Esophagus muscularis mucosa (tissue), 4 donors: ENCODE results near the gene CEP135. TPM values are rescaled to one million over a fixed set of nuclear protein-coding genes. Genes with fewer than 3 reads are reported as not detected.

ENCODE experiments used
- DNase-seq: peaks from one replicate; pipeline ENCODE4 v3.0.0-alpha.2; 2017; ENCODE audit errors: extremely low spot score
- H3K27ac ChIP-seq, 4 donors: fragments of 200-600 bp; sonication (generic); replicated peaks in 1 of 4; 1 replicate in 3 of 4; 2 replicates in 1 of 4; pipeline ENCODE4 v1.5.1; 2016 to 2019; ENCODE audit warnings: mild to moderate bottlenecking in 1 of 4
- H3K27me3 ChIP-seq, 4 donors: fragments of 200-600 bp; sonication (generic); one replicate each; pipeline versions ENCODE4 v1.5.1 to v1.6.0; 2016 to 2019
- H3K36me3 ChIP-seq, 4 donors: fragments of 200-600 bp; sonication (generic); one replicate each; pipeline ENCODE4 v1.5.1; 2016 to 2019
- H3K4me1 ChIP-seq, 4 donors: fragments of 200-600 bp; sonication (generic); one replicate each; pipeline ENCODE4 v1.5.1; 2016 to 2019
- H3K4me3 ChIP-seq, 4 donors: fragments of 200-600 bp; sonication (generic); 1 replicate in 2 of 4; 2 replicates in 2 of 4; pipeline ENCODE4 v1.5.1; 2016 to 2019; ENCODE audit warnings: mild to moderate bottlenecking in 4 of 4, moderate library complexity in 1 of 4
- H3K9me3 ChIP-seq, 4 donors: fragments of 200-600 bp; sonication (generic); 1 replicate in 3 of 4; 2 replicates in 1 of 4; pipeline ENCODE4 v1.5.1; 2016 to 2019
- CTCF ChIP-seq, 3 experiments: fragments of 200-600 bp in 2 of 3; fragments of 450-650 bp in 1 of 3; sonication (generic) in 2 of 3; IDR thresholded peaks; one replicate each; pipeline ENCODE4 v1.5.1; 2017 to 2019; ENCODE audit warnings: antibody characterized with exemption in 3 of 3, mild to moderate bottlenecking in 2 of 3, moderate library complexity in 1 of 3
- EP300 ChIP-seq: sonication (generic); formaldehyde crosslinking; IDR thresholded peaks from one replicate; pipeline ENCODE4 v1.6.1; 2017; ENCODE audit warnings: antibody characterized with exemption
- POLR2A ChIP-seq: fragments of 450-650 bp; IDR thresholded peaks from one replicate; pipeline ENCODE4 v1.6.1; 2017; ENCODE audit warnings: antibody characterized with exemption, moderate library complexity, mild to moderate bottlenecking, low read depth
- POLR2AphosphoS5 ChIP-seq, 2 donors: sonication (generic); formaldehyde crosslinking; IDR thresholded peaks; one replicate each; pipeline ENCODE4 v1.6.1; 2017; ENCODE audit warnings: antibody characterized with exemption in 2 of 2
- WGBS: methylation state at CpG from one replicate; pipeline ENCODE4 v1.1.5; 2018; 5-methylcytosine and 5-hydroxymethylcytosine counted together
- intact Hi-C: fragments of 100-400 bp; cut with DNase I; formaldehyde crosslinking; loops from one replicate; pipeline ENCODE4 v1.15.1; 2023
- total RNA-seq, 4 donors: library from RNA; depleted of rRNA; stranded (reverse); fragments of >200 nt; gene quantifications; one replicate each; pipeline versions ENCODE4 v1.1.0 to v1.2.1, GENCODE V29; 2016

The CEP135 gene
- total RNA-seq, 4 donors from 2014 or later = 3.5 to 5.0 (median 3.8) TPM

- 77% methylated on average over 6 of the region's 6 CpGs for WGBS
- Histone ChIP-seq H3K4me3 (no peak overlapping the region), H3K36me3 (peaks cover 21 to 48% (median 41%) of the 10 kb centered on the region in 4 donors), H3K27me3 (no peaks in the 10 kb centered on the region), H3K27ac (no peak overlapping the region), H3K9me3 (no peaks in the 10 kb centered on the region), H3K4me1 (peaks cover 0 to 7% (median 0%) of the 10 kb centered on the region in 4 donors)
- no peak for DNase-seq
- TF ChIP-seq POLR2A (no peak), CTCF (IDR thresholded peaks at IDR 0.05) (no peak), EP300 (no peak), POLR2AphosphoS5 (IDR thresholded peaks at IDR 0.05) (no peak)
- intact Hi-C loops = no loop called here
These were observed 42.4 kb upstream of the CEP135 start for GRCh38 chr4:55906323-55906722.

- 77% methylated on average over 3 of the region's 3 CpGs for WGBS
- Histone ChIP-seq H3K36me3 (peaks cover 20 to 42% (median 39%) of the 10 kb centered on the region in 4 donors), H3K27ac (no peak overlapping the region), H3K9me3 (no peaks in the 10 kb centered on the region), H3K4me1 (peaks cover 0 to 7% (median 0%) of the 10 kb centered on the region in 4 donors), H3K4me3 (no peak overlapping the region), H3K27me3 (no peaks in the 10 kb centered on the region)
- no peak for DNase-seq
- TF ChIP-seq CTCF (IDR thresholded peaks at IDR 0.05) = no peak
- no peak for TF ChIP-seq POLR2A
- no peak for TF ChIP-seq EP300
- TF ChIP-seq POLR2AphosphoS5 (IDR thresholded peaks at IDR 0.05) = peak in 1 of 2 donors; percentile 9
- intact Hi-C loops = no loop called here
These were observed 41.8 kb upstream of the CEP135 start for GRCh38 chr4:55906989-55907388.

- H3K9me3 ChIP-seq = no peaks in the 10 kb centered on the region
- H3K36me3 ChIP-seq = peaks cover 16 to 38% (median 34%) of the 10 kb centered on the region in 4 donors
- peaks cover 0 to 7% (median 0%) of the 10 kb centered on the region in 4 donors for H3K4me1 ChIP-seq
- no peak overlapping the region for H3K27ac ChIP-seq
- no peak for DNase-seq
- TF ChIP-seq POLR2AphosphoS5 (IDR thresholded peaks at IDR 0.05) (no peak), CTCF (IDR thresholded peaks at IDR 0.05) (no peak), POLR2A (no peak)
- intact Hi-C loops = no loop called here
- H3K27me3 ChIP-seq = no peaks in the 10 kb centered on the region
- H3K4me3 ChIP-seq = no peak overlapping the region
These were observed 41.3 kb upstream of the CEP135 start for GRCh38 chr4:55907469-55907868.

- no peak for DNase-seq
- no peak overlapping the region for H3K27ac ChIP-seq
- no peaks in the 10 kb centered on the region for H3K9me3 ChIP-seq
- TF ChIP-seq EP300 (no peak), CTCF (IDR thresholded peaks at IDR 0.05) (no peak), POLR2AphosphoS5 (IDR thresholded peaks at IDR 0.05) (no peak), POLR2A (no peak)
- H3K4me1 ChIP-seq = peaks cover 0 to 7% (median 0%) of the 10 kb centered on the region in 4 donors
- 100% methylated on average over 1 of the region's 1 CpG for WGBS
- intact Hi-C loops = no loop called here
- no peak overlapping the region for H3K4me3 ChIP-seq
- no peaks in the 10 kb centered on the region for H3K27me3 ChIP-seq
- peaks cover 0 to 12% (median 11%) of the 10 kb centered on the region in 4 donors for H3K36me3 ChIP-seq
These were observed 38.6 kb upstream of the CEP135 start for GRCh38 chr4:55910140-55910539.

GRCh38 chr4:55912249-55912648 is 36.5 kb upstream of the CEP135 start:
- intact Hi-C loops = no loop called here
- H3K27me3 ChIP-seq = no peaks in the 10 kb centered on the region
- no peak overlapping the region for H3K27ac ChIP-seq
- no peaks in the 10 kb centered on the region for H3K36me3 ChIP-seq
- 92% methylated on average over 6 of the region's 6 CpGs for WGBS
- H3K4me3 ChIP-seq = no peak overlapping the region
- TF ChIP-seq EP300 = no peak
- H3K4me1 ChIP-seq = peaks cover 0 to 5% (median 0%) of the 10 kb centered on the region in 4 donors
- DNase-seq = no peak
- H3K9me3 ChIP-seq = no peaks in the 10 kb centered on the region
